Glomerular endothelial cell (primary cell): ENCODE data around the gene PCDHGA3. TPM values are rescaled to one million over a fixed set of nuclear protein-coding genes. Genes with fewer than 3 reads are reported as not detected.
"Not testable (repeated sequence)": the region's sequence is repeated elsewhere in the genome, so short reads cannot be mapped to it uniquely, and the experiment has no call there.

ENCODE experiments used
- DNase-seq: peaks from one replicate; pipeline ENCODE4 v3.0.0-alpha.2; 2011; ENCODE audit warnings: low read depth, low spot score; ENCODE audit errors: extremely low read depth
- total RNA-seq: library from RNA; depleted of rRNA; stranded (reverse); fragments of >200 nt; gene quantifications from 2 replicates; pipeline ENCODE4 v1.2.3, GENCODE V29; 2015

Gene PCDHGA3
- total RNA-seq, 1 donor from 2014 or later, result 4.0 TPM

- not testable (repeated sequence) for DNase-seq
Measured at GRCh38 chr5:141375444-141376155, 32.0 kb downstream of the PCDHGA3 start.

GRCh38 chr5:141382469-141383294 is 39.1 kb downstream of the PCDHGA3 start, which contains the start of gene PCDHGA7:
Gene PCDHGA7, plus strand, starts transcription at chr5:141382742. Its CDS starts 158 bp downstream, at chr5:141382900.
- no peak for DNase-seq

GRCh38 chr5:141383345-141383744 is 39.7 kb downstream of the PCDHGA3 start:
- DNase-seq, result no peak

- DNase-seq, result no peak
Measured at GRCh38 chr5:141384471-141385267, 41.0 kb downstream of the PCDHGA3 start.

GRCh38 chr5:141387557-141388311 is 44.1 kb downstream of the PCDHGA3 start, which contains the start of gene PCDHGB4:
Gene PCDHGB4, plus strand, starts transcription at chr5:141387698. Its CDS starts 187 bp downstream, at chr5:141387885.
- not testable (repeated sequence) for DNase-seq

GRCh38 chr5:141388661-141389060 is 45.0 kb downstream of the PCDHGA3 start:
- DNase-seq, result no peak

GRCh38 chr5:141389153-141390042 is 45.8 kb downstream of the PCDHGA3 start:
- no peak for DNase-seq

- DNase-seq, result no peak
Measured at GRCh38 chr5:141392429-141393198, 49.0 kb downstream of the PCDHGA3 start, which contains the start of gene PCDHGA8. Gene PCDHGA8, plus strand, starts transcription at chr5:141392633. Its CDS starts 181 bp downstream, at chr5:141392814.

- DNase-seq, result no peak
Measured at GRCh38 chr5:141393267-141393666, 49.6 kb downstream of the PCDHGA3 start.

- not testable (repeated sequence) for DNase-seq
Measured at GRCh38 chr5:141394401-141395187, 51.0 kb downstream of the PCDHGA3 start.

Other genes with a start within 250 kb of the PCDHGA3 start
- 0.12 and 0.15 TPM in 2 replicates for gene PCDHB2, start 249.2 kb upstream of the PCDHGA3 start, total RNA-seq
- gene PCDHB3, start 243.4 kb upstream of the PCDHGA3 start, total RNA-seq, result 0.23 and 0.58 TPM in 2 replicates
- 0.10 and 0.53 TPM in 2 replicates for gene PCDHB4, start 222.0 kb upstream of the PCDHGA3 start, total RNA-seq
- gene PCDHB5, start 208.6 kb upstream of the PCDHGA3 start, total RNA-seq, result 2.5 and 4.1 TPM in 2 replicates
- 0.05 and 0.06 TPM in 2 replicates for gene PCDHB6, start 193.8 kb upstream of the PCDHGA3 start, total RNA-seq
- 1.6 and 2.4 TPM in 2 replicates for gene PCDHB7, start 171.2 kb upstream of the PCDHGA3 start, total RNA-seq
- 0.34 and 0.88 TPM in 2 replicates for gene PCDHB8, start 166.0 kb upstream of the PCDHGA3 start, total RNA-seq
- gene PCDHB16, start 161.4 kb upstream of the PCDHGA3 start, total RNA-seq, result 0.05 and 1.1 TPM in 2 replicates
- gene PCDHB9, start 156.7 kb upstream of the PCDHGA3 start, total RNA-seq, result 0.15 and 0.41 TPM in 2 replicates
- 1.1 and 1.3 TPM in 2 replicates for gene PCDHB10, start 151.5 kb upstream of the PCDHGA3 start, total RNA-seq
- gene PCDHB11, start 144.2 kb upstream of the PCDHGA3 start, total RNA-seq, result 0.58 and 1.5 TPM in 2 replicates
- 0.19 and 0.58 TPM in 2 replicates for gene PCDHB12, start 135.1 kb upstream of the PCDHGA3 start, total RNA-seq
- gene PCDHB13, start 129.9 kb upstream of the PCDHGA3 start, total RNA-seq, result 1.8 and 3.0 TPM in 2 replicates
- gene PCDHB14, start 120.5 kb upstream of the PCDHGA3 start, total RNA-seq, result 1.6 and 6.7 TPM in 2 replicates
- 0.97 and 1.7 TPM in 2 replicates for gene PCDHB15, start 98.4 kb upstream of the PCDHGA3 start, total RNA-seq
- gene SLC25A2, start 39.8 kb upstream of the PCDHGA3 start, total RNA-seq, result 0.76 TPM in 1 of 2 replicates, not detected in the other
- 51.0 and 52.6 TPM in 2 replicates for gene TAF7, start 23.0 kb upstream of the PCDHGA3 start, total RNA-seq
- gene PCDHGA1, start 13.3 kb upstream of the PCDHGA3 start, total RNA-seq, result 0.39 and 1.2 TPM in 2 replicates
- 2.6 and 4.1 TPM in 2 replicates for gene PCDHGA2, start 5.1 kb upstream of the PCDHGA3 start, total RNA-seq
- 0.82 and 2.3 TPM in 2 replicates for gene PCDHGB1, start 6.3 kb downstream of the PCDHGA3 start, total RNA-seq
- 5.7 and 9.2 TPM in 2 replicates for gene PCDHGA4, start 11.2 kb downstream of the PCDHGA3 start, total RNA-seq
- gene PCDHGB2, start 16.2 kb downstream of the PCDHGA3 start, total RNA-seq, result 3.8 and 4.7 TPM in 2 replicates
- 0.82 and 2.1 TPM in 2 replicates for gene PCDHGA5, start 20.3 kb downstream of the PCDHGA3 start, total RNA-seq
- 2.6 and 5.5 TPM in 2 replicates for gene PCDHGB3, start 26.4 kb downstream of the PCDHGA3 start, total RNA-seq
- gene PCDHGA6, start 30.1 kb downstream of the PCDHGA3 start, total RNA-seq, result 4.5 and 6.6 TPM in 2 replicates
- 3.6 and 5.3 TPM in 2 replicates for gene PCDHGA7, start 38.9 kb downstream of the PCDHGA3 start, total RNA-seq
- gene PCDHGB4, start 43.9 kb downstream of the PCDHGA3 start, total RNA-seq, result 11.1 and 19.5 TPM in 2 replicates
- gene PCDHGA8, start 48.8 kb downstream of the PCDHGA3 start, total RNA-seq, result 0.92 and 2.3 TPM in 2 replicates
- gene PCDHGB5, start 54.1 kb downstream of the PCDHGA3 start, total RNA-seq, result 17.5 and 27.2 TPM in 2 replicates
- 3.3 and 4.5 TPM in 2 replicates for gene PCDHGA9, start 58.9 kb downstream of the PCDHGA3 start, total RNA-seq
- 1.8 and 6.2 TPM in 2 replicates for gene PCDHGB6, start 64.2 kb downstream of the PCDHGA3 start, total RNA-seq
- gene PCDHGA10, start 69.2 kb downstream of the PCDHGA3 start, total RNA-seq, result 4.0 and 12.4 TPM in 2 replicates
- gene PCDHGB7, start 73.8 kb downstream of the PCDHGA3 start, total RNA-seq, result 14.1 and 23.4 TPM in 2 replicates
- gene PCDHGA11, start 77.2 kb downstream of the PCDHGA3 start, total RNA-seq, result 12.3 and 17.5 TPM in 2 replicates
- 10.5 and 23.0 TPM in 2 replicates for gene PCDHGA12, start 86.7 kb downstream of the PCDHGA3 start, total RNA-seq
- 24.3 and 43.0 TPM in 2 replicates for gene PCDHGC3, start 132.1 kb downstream of the PCDHGA3 start, total RNA-seq
- 0.44 and 2.5 TPM in 2 replicates for gene PCDHGC4, start 141.2 kb downstream of the PCDHGA3 start, total RNA-seq
- gene PCDHGC5, start 145.3 kb downstream of the PCDHGA3 start, total RNA-seq, result 0.24 and 2.5 TPM in 2 replicates